HG03135 (cell line): Measurements from ENCODE around the gene ZNF783.
"Not testable (repeated sequence)": the region's sequence is repeated elsewhere in the genome, so short reads cannot be mapped to it uniquely, and the experiment has no call there.

Experiments used
- ATAC-seq: cut with Tn5 transposase; IDR thresholded peaks from one replicate; pipeline ENCODE4 v1.9.1; 2021; ENCODE audit warnings: mild to moderate bottlenecking, moderate library complexity; ENCODE audit not compliant: unreplicated experiment

Gene ZNF783

GRCh38 chr7:149239345-149240143, 22.5 kb upstream of the ZNF783 start, which contains the start of gene ZNF212:
Gene ZNF212 (plus strand): TSS chr7:149239651. CDS start chr7:149239779, 128 bp downstream.
- ATAC-seq, result peak; percentile 99

GRCh38 chr7:149240637-149241036, 21.4 kb upstream of the ZNF783 start:
- ATAC-seq, result no peak

DNA sequence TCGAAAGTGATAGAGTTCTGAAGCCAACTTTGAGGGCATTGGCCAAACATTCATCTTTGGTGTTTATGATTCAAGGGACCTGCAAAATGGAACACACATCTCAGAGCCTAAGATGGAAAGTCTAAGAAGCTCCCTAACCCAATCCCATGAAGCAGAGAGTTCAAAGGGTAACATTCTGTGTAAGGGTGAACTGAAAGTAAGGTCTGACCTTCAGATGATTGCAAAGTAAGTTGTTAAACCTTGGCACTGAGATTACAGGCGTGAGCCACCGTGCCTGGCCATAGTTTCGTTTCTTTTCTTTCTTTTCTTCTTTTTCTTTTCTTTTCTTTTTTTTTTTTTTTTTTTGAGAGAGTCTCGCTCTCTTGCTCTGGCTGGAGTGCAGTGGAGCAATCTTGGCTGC, 20.3 kb upstream of the ZNF783 start:
- no peak for ATAC-seq

DNA sequence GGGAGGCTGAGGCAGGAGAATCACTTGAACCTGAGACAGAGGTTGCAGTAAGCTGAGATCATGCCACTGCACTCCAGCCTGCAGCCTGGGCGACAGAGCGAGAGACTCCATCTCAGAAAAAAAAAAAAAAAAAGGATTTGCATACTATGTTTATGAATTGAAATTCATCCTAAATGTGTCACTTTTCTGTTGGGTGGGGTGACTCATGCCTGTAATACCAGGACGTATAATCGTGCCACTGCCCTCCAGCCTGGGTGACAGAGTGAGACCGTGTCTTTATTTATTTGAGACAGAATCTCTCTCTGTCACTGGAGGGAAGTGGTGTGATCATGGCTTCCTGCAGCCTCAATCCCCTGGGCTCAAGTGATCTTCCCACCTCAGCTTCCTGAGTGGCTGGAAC, 16.8 kb upstream of the ZNF783 start:
- no peak for ATAC-seq

GRCh38 chr7:149245744-149246143, 16.3 kb upstream of the ZNF783 start:
- ATAC-seq, result no peak

DNA sequence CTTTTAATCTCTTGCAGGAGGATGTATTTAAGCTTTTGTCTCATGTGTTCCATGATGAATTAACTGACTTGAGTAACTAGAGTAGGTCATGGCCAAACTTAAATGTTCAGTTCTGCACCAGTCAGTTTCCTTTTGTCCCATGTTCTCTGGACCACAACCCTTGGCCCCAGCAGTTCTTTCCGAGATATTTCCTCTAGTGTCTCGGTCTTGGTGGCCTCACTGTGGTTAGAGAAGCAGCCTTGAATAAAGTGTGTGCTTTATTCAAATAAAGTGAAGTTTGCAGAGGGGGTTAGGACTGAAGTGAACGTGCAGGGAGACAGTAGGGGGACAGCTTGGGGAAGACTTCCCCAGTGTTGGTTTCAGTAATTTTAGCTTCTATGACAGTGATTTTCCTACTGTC, 13.2 kb upstream of the ZNF783 start:
- ATAC-seq, result no peak

DNA sequence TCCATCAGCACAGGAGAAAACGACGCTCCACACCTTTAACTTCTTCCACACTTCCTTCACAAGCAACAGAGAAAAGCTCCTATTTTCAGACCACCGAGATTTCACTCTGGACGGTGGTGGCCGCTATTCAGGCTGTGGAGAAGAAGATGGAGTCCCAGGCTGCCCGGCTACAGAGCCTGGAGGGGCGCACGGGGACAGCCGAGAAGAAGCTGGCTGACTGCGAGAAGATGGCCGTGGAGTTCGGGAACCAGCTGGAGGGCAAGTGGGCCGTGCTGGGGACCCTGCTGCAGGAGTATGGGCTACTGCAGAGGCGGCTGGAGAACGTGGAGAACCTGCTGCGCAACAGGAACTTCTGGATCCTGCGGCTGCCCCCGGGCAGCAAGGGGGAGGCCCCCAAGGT, 11.8 kb upstream of the ZNF783 start:
- not testable (repeated sequence) for ATAC-seq

- not testable (repeated sequence) for ATAC-seq
Observed at GRCh38 chr7:149251518-149251917, 10.5 kb upstream of the ZNF783 start.

DNA sequence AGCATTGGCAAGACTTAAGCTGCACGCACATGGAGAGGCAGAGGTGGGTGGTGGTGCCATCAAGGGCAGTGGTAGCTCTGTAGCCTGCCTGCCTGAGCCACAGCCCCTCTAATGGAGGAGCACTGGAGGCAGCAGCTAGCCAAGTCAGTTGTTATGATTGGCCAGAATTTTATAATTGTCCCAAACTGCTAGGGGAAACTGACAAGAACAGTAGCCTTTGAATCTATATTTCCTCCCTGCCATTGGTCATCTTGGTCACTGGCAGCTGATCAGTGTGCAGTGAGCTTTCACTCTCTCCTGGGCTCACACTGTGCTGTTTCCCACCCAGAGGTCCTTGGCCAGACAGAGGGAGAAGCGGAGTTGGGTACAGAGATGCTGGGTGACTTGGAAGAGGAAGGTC, 9.6 kb upstream of the ZNF783 start:
- no peak for ATAC-seq

GRCh38 chr7:149253665-149254064, 8.3 kb upstream of the ZNF783 start:
- no peak for ATAC-seq

DNA sequence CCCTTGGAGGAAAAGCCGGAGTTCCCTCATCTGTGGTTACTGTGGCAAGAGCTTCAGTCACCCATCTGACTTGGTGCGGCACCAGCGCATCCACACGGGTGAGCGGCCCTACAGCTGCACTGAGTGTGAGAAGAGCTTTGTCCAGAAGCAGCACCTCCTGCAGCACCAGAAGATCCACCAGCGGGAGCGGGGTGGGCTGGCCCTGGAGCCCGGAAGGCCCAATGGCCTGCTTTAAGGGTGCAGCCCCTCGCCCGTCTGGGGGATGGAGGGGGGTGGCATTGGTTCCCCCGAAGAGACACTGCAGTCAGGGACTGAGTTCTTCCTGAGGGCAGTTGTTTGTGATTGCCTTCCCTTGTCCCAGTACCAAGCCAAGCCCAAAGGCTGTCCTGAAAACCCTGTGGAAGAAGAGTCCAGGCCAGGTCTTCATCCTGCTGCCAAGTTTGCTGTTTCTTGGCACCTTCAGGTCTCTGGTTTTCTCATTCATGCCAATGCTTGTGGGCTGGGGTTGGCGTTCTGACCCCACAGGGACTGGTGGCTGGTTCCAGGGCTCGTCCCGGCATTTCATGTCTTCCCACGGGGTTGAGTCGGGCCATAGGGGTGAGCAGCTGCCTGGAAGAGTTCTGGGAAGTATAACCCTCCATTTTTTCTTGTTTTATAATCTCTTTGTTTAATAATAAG, 7.7 kb upstream of the ZNF783 start:
- ATAC-seq, result no peak

- no peak for ATAC-seq
Observed at GRCh38 chr7:149255174-149255573, 6.8 kb upstream of the ZNF783 start.

DNA sequence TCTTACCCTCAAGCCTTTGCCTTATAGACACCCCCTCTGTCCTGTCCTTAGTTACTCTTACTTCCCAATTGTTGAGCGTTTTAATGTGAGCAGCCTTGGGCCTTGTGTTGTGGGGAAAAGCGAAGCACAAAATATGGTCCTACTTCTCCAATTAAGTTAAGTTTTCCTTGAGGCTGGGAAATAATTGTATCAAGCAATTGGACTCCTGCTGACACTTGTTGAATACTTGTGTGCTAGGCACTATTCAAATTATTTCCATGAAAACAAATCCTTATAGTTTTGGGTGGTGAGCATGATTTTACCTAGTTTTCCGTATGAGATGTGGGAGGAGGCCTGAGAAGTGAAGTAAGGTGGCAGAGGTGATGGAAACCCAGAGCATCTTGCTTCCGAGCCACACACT, 5.4 kb upstream of the ZNF783 start:
- no peak for ATAC-seq

DNA sequence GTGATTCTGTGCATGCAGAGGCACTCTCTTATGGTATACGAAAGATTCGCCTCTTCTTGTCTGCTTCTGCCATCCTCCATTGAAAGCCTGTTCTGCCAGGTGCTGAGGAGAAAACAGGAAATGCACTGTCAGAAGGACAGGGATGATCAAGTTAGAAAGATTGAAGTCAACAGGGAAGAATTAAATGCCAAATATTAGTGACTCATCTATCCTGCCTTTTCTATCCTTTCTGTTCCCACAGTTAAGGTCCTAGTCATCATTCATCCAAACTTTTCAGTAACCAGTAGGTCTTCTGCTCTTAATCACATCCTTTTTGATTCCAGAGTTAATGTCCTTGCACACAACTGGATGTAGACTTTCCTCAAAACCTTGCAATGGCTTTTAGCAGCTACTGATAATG, 4.8 kb upstream of the ZNF783 start:
- ATAC-seq, result no peak

GRCh38 chr7:149261316-149261828, 624 bp upstream of the ZNF783 start:
- ATAC-seq, result no peak

DNA sequence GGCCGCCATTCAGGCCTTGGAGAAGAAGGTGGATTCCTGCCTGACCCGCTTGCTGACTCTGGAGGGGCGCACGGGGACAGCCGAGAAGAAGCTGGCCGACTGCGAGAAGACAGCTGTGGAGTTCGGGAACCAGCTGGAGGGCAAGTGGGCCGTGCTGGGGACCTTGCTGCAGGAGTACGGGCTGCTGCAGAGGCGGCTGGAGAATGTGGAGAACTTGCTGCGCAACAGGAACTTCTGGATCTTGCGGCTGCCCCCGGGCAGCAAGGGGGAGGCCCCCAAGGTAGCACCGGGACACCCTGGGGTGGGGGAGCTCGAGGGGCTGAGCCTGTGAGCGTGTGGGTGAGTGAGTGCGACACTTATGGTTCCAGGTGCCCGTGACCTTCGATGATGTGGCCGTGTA, 4.5 kb downstream of the ZNF783 start:
- ATAC-seq, result no peak

DNA sequence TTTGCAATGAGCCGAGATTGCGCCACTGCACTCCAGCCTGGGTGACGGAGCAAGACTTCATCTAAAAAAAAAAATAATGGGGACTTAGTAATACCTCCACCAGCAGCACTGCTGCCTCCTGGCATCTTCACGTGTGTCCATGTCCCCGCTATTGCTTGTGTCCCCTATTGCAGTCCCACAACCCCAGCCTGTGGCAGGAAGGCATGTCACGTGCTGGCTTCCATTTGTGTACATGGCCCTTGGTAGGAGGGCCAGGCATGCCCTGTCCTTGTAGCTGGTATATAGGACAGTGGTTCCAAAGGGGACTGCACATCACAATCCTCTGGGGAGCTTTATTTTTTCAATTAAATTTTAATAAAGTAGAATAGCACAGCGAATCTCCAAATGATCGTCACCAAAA, 5.7 kb downstream of the ZNF783 start:
- ATAC-seq, result no peak

DNA sequence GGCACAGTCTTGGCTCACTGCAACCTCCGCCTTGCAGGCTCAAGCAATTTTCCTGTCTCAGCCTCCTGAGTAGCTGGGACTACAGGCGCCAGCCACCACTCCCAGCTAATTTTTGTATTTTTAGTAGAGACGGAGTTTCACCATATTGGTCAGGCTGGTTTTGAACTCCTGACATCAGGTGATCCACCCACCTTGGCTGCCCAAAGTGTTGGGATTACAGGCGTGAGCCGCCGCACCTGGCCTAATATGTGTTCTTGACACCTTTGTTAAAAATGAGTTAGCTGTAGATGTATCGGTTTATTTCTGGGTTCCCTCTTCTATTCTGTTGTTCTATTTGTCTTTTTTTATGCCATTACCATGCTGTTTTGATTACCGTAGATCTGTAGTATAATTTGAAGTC, 12.4 kb downstream of the ZNF783 start:
- not testable (repeated sequence) for ATAC-seq

DNA sequence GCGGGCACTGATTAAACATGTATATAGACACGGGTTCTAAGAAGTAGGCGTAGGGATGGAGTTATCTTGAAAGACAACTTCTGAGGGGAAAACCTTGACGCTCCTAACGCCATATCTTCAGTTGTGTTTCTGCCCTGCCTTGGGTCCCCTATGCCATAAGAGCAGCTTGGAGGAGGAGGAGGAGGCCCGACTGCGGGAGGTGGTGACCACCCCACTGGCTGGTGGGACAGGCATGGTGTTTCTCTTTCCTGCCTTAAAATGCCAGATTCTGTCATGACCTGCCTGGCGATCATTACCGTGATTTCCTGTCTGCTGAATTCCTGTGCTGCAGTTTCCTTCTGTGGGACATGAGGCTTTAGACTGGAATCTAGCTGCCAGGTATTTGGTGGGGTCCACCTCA, 15.9 kb downstream of the ZNF783 start:
- ATAC-seq, result no peak

- no peak for ATAC-seq
Observed at GRCh38 chr7:149278396-149278795, 16.4 kb downstream of the ZNF783 start.

DNA sequence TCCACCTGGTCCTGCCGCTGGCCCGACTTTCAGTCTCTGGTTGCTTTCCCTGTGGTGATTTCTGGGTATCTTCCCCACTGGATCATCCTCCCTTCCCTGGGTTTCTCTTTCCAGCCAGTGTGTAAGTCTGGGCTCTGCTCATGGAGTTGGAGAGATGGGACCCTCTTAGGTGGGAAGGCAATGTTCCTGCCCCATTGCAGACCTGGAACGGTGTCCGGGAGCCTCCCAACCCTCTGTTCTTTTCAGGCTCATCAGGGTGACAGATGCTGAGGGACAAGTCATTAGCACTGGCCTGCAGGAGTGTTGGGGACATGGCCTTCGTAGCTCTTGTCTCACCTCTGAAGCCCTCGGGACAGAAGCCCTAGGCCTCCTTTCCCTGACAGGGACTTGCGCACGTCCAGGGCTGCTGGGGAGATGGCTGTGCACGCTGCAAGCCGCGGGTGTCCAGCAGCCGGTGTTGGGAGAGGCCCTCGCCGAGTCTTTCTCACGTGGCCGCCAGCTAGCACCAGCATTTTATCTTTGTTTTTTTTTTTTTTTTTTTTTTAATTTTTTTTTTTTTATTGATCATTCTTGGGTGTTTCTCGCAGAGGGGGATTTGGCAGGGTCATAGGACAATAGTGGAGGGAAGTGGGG, 17.2 kb downstream of the ZNF783 start:
- ATAC-seq, result no peak

- ATAC-seq, result no peak
Observed at GRCh38 chr7:149280151-149280550, 18.2 kb downstream of the ZNF783 start.
